CD14-positive monocyte (primary cell): ENCODE measurements around the gene ZDHHC8. TPM values are rescaled to one million over a fixed set of nuclear protein-coding genes. Genes with fewer than 3 reads are reported as not detected.

Experiments used
- DNase-seq, 3 donors: peaks; one replicate each; pipeline ENCODE4 v3.0.0-alpha.2; 2011 to 2022
- H2AFZ ChIP-seq: 2 replicates; pipeline ENCODE4 v1.6.0; 2012; ENCODE audit warnings: mild to moderate bottlenecking, low read depth, low read length, inconsistent platforms; ENCODE audit not compliant: insufficient read depth, poor library complexity, severe bottlenecking
- H3K27ac ChIP-seq, 2 donors: 1 replicate in 1 of 2; 2 replicates in 1 of 2; pipeline ENCODE4 v1.5.1; 2012 to 2013; ENCODE audit warnings: low read length in 2 of 2, control low read depth in 1 of 2, inconsistent platforms in 1 of 2, low read depth in 1 of 2, mild to moderate bottlenecking in 1 of 2
- H3K27me3 ChIP-seq, 2 donors: one replicate each; pipeline versions ENCODE4 v1.6.0 to v1.6.1; 2011 to 2013; ENCODE audit warnings: low read length in 2 of 2; ENCODE audit not compliant: control insufficient read depth in 2 of 2, insufficient read depth in 2 of 2
- H3K36me3 ChIP-seq, 2 donors: replicated peaks in 1 of 2; 1 replicate in 1 of 2; 2 replicates in 1 of 2; pipeline versions ENCODE4 v1.5.1 to v1.6.1; 2012 to 2013; ENCODE audit warnings: low read length in 2 of 2, control low read depth in 1 of 2, inconsistent platforms in 1 of 2, mild to moderate bottlenecking in 1 of 2; ENCODE audit not compliant: insufficient read depth in 2 of 2, control insufficient read depth in 1 of 2
- H3K4me1 ChIP-seq, 2 donors: 1 replicate in 1 of 2; 2 replicates in 1 of 2; pipeline versions ENCODE4 v1.5.1 to v1.6.1; 2012 to 2013; ENCODE audit warnings: low read length in 2 of 2, control low read depth in 1 of 2, inconsistent platforms in 1 of 2, mild to moderate bottlenecking in 1 of 2, moderate library complexity in 1 of 2; ENCODE audit not compliant: insufficient read depth in 2 of 2, control insufficient read depth in 1 of 2
- H3K4me2 ChIP-seq: replicated peaks from 2 replicates; pipeline ENCODE3; 2012; ENCODE audit warnings: low read length, moderate library complexity, mild to moderate bottlenecking; ENCODE audit not compliant: poor library complexity, severe bottlenecking; ENCODE audit errors: extremely low read depth
- H3K4me3 ChIP-seq, 3 experiments: fragments of 200-600 bp in 1 of 3; sonication (generic) in 1 of 3; replicated peaks in 1 of 3; 1 replicate in 2 of 3; 2 replicates in 1 of 3; pipeline ENCODE4 v1.5.1; 2011 to 2013; ENCODE audit warnings: low read length in 3 of 3, mild to moderate bottlenecking in 3 of 3, control low read depth in 2 of 3, low read depth in 2 of 3, inconsistent platforms in 1 of 3, moderate library complexity in 1 of 3
- H3K79me2 ChIP-seq: 2 replicates; pipeline ENCODE4 v1.6.0; 2012; ENCODE audit warnings: mild to moderate bottlenecking, control low read depth, inconsistent platforms, low read length, moderate library complexity; ENCODE audit not compliant: insufficient read depth
- H3K9ac ChIP-seq: 2 replicates; pipeline ENCODE4 v1.6.0; 2017; ENCODE audit warnings: low read length, mild to moderate bottlenecking; ENCODE audit not compliant: insufficient read depth, poor library complexity, severe bottlenecking
- H3K9me3 ChIP-seq, 2 donors: replicated peaks in 1 of 2; 1 replicate in 1 of 2; 2 replicates in 1 of 2; pipeline versions ENCODE4 v1.5.1 to v1.6.1; 2012 to 2013; ENCODE audit warnings: low read length in 2 of 2, control low read depth in 1 of 2; ENCODE audit not compliant: control insufficient read depth in 1 of 2, insufficient read depth in 1 of 2
- H4K20me1 ChIP-seq: 2 replicates; pipeline ENCODE4 v1.6.0; 2012; ENCODE audit warnings: mild to moderate bottlenecking, low read length, control low read depth, moderate library complexity; ENCODE audit not compliant: insufficient read depth
- H3K27ac Mint-ChIP-seq, 7 donors: one replicate each; pipeline ENCODE4 v1.8.0; 2020; ENCODE audit warnings: mild to moderate bottlenecking in 7 of 7, mixed read lengths in 7 of 7, moderate library complexity in 6 of 7, inconsistent platforms in 2 of 7
- H3K27me3 Mint-ChIP-seq, 3 donors: one replicate each; pipeline ENCODE4 v1.8.0; 2021 to 2022; ENCODE audit warnings: low read depth in 3 of 3, mild to moderate bottlenecking in 3 of 3, mixed read lengths in 3 of 3, moderate library complexity in 3 of 3, inconsistent platforms in 1 of 3
- H3K36me3 Mint-ChIP-seq, 2 donors: one replicate each; pipeline ENCODE4 v1.8.0; 2020; ENCODE audit warnings: mixed read lengths in 2 of 2, inconsistent platforms in 1 of 2, mild to moderate bottlenecking in 1 of 2
- H3K4me1 Mint-ChIP-seq: one replicate; pipeline ENCODE4 v1.8.0; 2020; ENCODE audit warnings: mild to moderate bottlenecking, mixed read lengths
- H3K4me3 Mint-ChIP-seq, 2 donors: one replicate each; pipeline ENCODE4 v1.8.0; 2020; ENCODE audit warnings: mild to moderate bottlenecking in 2 of 2, mixed read lengths in 2 of 2, moderate library complexity in 1 of 2
- H3K9me3 Mint-ChIP-seq, 7 donors: one replicate each; pipeline ENCODE4 v1.8.0; 2020 to 2022; ENCODE audit warnings: mixed read lengths in 7 of 7, mild to moderate bottlenecking in 6 of 7, moderate library complexity in 6 of 7, inconsistent platforms in 2 of 7
- WGBS: methylation state at CpG from one replicate; pipeline ENCODE4 v1.1.5; 2013; ENCODE audit warnings: missing lambda C conversion rate; ENCODE audit not compliant: insufficient coverage; 5-methylcytosine and 5-hydroxymethylcytosine counted together
- intact Hi-C, 2 donors: fragments of 100-400 bp; cut with micrococcal nuclease; formaldehyde crosslinking; loops; one replicate each; pipeline versions ENCODE4 v1.15.0 to v1.15.1; 2023
- polyA plus RNA-seq, 3 donors: library from polyadenylated mRNA; depleted of rRNA in 1 of 3; unstranded in 2 of 3; stranded (reverse) in 1 of 3; fragments of 300-500 nt in 2 of 3; fragments of >200 nt in 1 of 3; fragmentation: Illumina TruSeq in 2 of 3; gene quantifications; 1 replicate in 2 of 3; 2 replicates in 1 of 3; pipeline ENCODE4 v1.2.3, GENCODE V29; 2012 to 2021
- TF ChIP-seq, protein P1 (sequence below): fragments of 200-600 bp; IDR thresholded peaks from one replicate; pipeline ENCODE4 v1.8.0; 2022; ENCODE audit warnings: antibody characterized with exemption, mild to moderate bottlenecking

Gene ZDHHC8
- polyA plus RNA-seq, 3 donors: 0.73 to 76.3 (median 1.1) TPM

DNA sequence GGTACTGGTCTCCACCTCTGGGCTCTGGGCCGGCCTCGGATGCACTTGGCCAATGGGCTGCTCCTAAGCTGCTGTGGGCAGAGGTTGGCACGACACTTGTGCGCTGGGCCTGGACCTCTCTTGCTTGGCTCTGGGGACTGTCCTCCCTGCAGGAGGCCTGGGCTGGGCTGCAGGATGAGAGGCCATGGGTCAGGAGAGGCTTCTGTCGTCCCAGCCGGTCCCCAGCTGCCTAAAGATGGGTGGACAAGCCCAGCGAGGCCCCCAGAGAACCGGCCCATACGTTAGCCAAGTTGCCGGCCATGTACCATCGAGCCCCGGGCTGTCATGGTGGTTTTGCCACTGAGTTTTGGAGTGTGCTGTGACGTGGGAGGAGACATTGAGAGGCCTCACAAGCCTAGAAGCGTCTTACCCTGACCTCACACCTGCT is 20.9 kb downstream of the ZDHHC8 start:
- no peak overlapping the region for H3K27ac Mint-ChIP-seq
- Histone ChIP-seq H3K79me2 (no peaks in the 10 kb centered on the region), H3K36me3 (no peaks in the 10 kb centered on the region), H3K4me3 (no peak overlapping the region), H3K4me2 (no peak overlapping the region), H3K9me3 (no peaks in the 10 kb centered on the region), H2AFZ (no peak overlapping the region), H3K27me3 (no peaks in the 10 kb centered on the region), H3K27ac (no peak overlapping the region), H3K4me1 (peaks cover 5 to 8% of the 10 kb centered on the region in 2 donors), H4K20me1 (no peaks in the 10 kb centered on the region), H3K9ac (no peak overlapping the region)
- H3K9me3 Mint-ChIP-seq: no peaks in the 10 kb centered on the region
- no peak for DNase-seq
- no peak overlapping the region for H3K4me3 Mint-ChIP-seq
- no peaks in the 10 kb centered on the region for H3K36me3 Mint-ChIP-seq
- intact Hi-C loops: no loop called here
- H3K4me1 Mint-ChIP-seq: peaks cover 2% of the 10 kb centered on the region
- 91% methylated on average over 14 of the region's 14 CpGs for WGBS
- H3K27me3 Mint-ChIP-seq: peaks cover 0 to 7% (median 5%) of the 10 kb centered on the region in 3 donors
- TF ChIP-seq, protein P1, sequence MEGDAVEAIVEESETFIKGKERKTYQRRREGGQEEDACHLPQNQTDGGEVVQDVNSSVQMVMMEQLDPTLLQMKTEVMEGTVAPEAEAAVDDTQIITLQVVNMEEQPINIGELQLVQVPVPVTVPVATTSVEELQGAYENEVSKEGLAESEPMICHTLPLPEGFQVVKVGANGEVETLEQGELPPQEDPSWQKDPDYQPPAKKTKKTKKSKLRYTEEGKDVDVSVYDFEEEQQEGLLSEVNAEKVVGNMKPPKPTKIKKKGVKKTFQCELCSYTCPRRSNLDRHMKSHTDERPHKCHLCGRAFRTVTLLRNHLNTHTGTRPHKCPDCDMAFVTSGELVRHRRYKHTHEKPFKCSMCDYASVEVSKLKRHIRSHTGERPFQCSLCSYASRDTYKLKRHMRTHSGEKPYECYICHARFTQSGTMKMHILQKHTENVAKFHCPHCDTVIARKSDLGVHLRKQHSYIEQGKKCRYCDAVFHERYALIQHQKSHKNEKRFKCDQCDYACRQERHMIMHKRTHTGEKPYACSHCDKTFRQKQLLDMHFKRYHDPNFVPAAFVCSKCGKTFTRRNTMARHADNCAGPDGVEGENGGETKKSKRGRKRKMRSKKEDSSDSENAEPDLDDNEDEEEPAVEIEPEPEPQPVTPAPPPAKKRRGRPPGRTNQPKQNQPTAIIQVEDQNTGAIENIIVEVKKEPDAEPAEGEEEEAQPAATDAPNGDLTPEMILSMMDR: no peak

DNA sequence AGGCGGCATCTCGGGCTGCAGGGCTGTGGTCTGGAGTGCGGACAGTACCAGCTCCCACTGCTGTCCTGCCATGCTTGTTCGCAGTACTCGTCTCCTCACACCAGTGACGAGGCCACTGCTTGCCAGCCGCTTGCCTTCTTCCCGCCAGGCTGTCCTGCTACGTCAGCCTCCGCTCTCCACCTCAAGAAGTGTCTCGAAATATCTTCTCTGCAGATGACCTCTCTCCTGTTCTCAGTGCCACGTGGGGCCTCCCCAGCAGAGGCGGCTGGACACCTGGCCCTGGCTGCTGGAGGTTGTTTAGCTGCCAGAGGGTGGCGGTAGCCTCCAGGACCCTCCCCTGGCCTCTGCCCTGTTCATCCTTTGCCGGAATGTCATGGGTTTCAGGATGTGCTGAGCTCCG is 22.3 kb downstream of the ZDHHC8 start:
- Histone ChIP-seq H3K4me2 (no peak overlapping the region), H3K79me2 (no peaks in the 10 kb centered on the region), H3K9ac (no peak overlapping the region), H4K20me1 (no peaks in the 10 kb centered on the region), H3K27me3 (no peaks in the 10 kb centered on the region), H2AFZ (no peak overlapping the region), H3K9me3 (no peaks in the 10 kb centered on the region), H3K4me1 (peaks cover 8 to 9% of the 10 kb centered on the region in 2 donors), H3K36me3 (no peaks in the 10 kb centered on the region), H3K27ac (no peak overlapping the region), H3K4me3 (no peak overlapping the region)
- Mint-ChIP-seq H3K4me3 (no peak overlapping the region), H3K27ac (no peak overlapping the region), H3K36me3 (no peaks in the 10 kb centered on the region), H3K27me3 (peaks cover 3 to 16% (median 7%) of the 10 kb centered on the region in 3 donors), H3K9me3 (no peaks in the 10 kb centered on the region), H3K4me1 (peaks cover 6% of the 10 kb centered on the region)
- TF ChIP-seq, protein P1: no peak
- intact Hi-C loops: no loop called here
- WGBS: 87% methylated on average over 15 of the region's 16 CpGs
- no peak for DNase-seq
